GM12872 (cell line): ENCODE results near the gene ANO1.

Source experiments
- CTCF ChIP-seq: IDR thresholded peaks from 3 replicates; pipeline ENCODE4 v1.5.1; 2011; ENCODE audit warnings: low read depth, mild to moderate bottlenecking, low read length, moderate library complexity; ENCODE audit not compliant: insufficient read depth

Gene ANO1

DNA sequence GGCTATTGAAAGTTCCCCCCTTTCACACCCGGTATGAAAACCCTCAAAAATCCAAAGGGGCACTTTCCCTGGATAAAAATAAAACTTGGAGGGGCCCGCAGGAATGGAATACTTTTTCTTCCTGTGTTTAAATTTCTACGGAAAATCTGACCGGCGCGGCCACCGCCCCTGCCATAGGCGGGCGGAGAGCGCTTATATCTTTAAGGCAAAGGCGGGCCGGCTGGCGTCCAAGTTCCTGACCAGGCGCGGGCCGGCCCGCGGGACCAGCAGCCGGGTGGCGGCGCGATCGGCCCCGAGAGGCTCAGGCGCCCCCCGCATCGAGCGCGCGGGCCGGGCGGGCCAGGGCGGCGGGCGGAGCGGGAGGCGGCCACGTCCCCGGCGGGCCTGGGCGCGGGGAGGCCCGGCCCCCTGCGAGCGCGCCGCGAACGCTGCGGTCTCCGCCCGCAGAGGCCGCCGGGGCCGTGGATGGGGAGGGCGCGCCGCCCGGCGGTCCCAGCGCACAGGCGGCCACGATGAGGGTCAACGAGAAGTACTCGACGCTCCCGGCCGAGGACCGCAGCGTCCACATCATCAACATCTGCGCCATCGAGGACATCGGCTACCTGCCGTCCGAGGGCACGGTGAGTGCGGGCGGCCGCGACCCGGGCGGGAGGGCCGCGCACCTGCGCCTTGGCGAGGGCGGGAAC is at the start of gene ANO1:
ANO1 (plus strand) TSS at position 223 of the 686 bp plus-strand sequence; CDS start at position 513, 290 bp downstream.
- TF ChIP-seq CTCF: no peak

DNA sequence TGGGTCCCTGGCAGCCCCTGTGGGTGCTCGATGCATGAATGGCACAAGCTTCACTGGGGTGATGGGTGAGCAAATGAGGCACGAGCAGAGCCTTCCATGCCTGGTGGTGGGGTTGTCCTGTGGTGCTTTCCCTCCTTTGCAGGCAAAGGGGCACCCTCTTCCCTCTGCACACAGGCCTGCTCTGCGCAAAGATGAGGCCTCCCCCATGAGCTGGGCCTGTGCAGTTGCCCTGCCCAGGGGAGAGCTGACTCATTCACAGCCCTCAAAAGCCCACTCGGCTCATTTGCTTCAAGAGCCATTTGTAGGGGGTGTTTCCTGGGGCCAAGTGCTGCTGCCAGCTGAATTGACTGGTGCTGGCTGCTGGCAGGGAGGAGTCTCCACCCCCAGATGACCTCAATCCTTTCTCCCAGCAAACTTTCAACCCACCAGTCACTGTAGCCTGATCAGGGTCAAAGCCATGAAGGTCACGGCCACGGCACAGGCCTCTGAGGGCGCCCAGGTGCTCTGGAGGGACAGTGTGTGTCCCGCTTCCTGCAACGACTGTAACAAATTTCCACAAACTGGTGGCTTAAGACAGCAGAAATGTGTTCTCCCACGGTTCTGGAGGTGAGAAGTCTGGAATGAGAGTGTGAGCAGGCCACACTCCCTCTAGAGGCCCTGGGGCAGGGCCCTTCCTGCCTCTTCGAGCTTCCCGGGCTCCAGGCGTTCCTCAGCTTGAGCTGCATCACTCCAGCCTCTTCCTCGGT is 48.8 kb upstream of the ANO1 start:
- no peak for TF ChIP-seq CTCF

DNA sequence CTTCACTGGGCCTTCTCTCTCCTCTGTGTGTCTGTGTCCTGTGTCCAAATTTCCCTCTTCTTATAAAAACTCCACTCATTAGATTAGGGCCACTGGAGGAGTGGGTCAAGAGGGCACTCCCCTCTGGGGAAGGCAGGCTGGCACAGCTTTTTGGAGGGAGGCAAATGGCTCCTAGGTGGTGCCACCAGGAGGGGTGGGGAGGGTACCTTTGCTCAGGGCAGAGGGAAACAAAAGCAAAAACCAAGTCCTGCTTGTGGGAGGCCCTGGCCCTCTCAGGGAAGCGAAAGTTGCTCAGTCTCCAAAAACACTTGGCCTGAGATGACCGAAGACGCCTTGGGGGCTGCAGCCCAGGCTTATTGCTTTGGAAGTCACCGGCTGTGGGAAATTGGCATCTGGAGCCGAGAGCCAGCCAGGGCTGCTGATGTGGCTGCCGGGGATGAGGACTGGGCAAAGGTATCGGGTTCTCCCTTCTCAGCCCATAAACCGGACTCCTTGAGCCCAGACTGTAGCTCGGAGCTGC is 48.2 kb upstream of the ANO1 start:
- TF ChIP-seq CTCF: no peak

- TF ChIP-seq CTCF: no peak
Measured at GRCh38 chr11:70030412-70030811, 47.7 kb upstream of the ANO1 start.

DNA sequence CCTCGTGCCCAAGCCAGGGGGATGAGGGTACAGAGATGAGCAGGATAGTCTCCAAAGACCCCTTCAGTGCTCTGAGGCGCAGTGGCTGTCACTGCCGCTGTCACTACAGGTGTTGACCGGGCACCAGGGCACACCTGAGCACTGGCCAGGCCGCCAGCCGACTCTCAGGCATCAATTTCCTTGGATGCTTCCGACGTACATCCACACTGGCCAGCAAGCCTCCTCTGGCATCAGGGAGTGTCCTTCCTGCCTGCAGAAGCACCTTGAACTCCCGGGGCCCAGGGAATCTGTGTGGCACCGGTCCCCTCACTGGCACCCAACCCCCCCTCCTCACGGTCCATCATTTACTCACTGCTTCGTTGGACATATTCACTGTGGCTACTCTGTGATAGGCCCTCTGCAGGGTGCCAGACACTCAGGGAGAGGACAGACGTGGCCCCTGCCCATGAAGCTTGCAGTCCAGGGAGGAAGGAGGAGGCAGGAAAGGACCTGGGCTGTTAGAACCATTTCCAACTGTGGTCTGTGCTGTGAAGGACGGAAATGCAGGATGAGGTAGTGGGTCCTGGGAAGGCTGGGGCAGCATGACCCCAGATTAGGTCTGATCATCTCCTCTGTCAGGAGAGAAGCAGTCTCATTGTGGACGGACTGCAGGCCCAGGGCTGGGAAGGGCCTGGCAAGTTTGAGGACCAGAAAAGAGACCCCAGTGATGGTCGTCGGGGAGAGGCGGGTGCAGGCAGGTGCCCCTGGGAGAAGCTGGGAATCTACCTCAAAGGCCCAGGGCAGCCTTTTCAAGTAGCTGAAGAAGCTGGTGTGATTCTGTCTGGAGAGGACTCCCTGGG is 46.3 kb upstream of the ANO1 start:
- no peak for TF ChIP-seq CTCF

- no peak for TF ChIP-seq CTCF
Measured at GRCh38 chr11:70032470-70032795, 45.7 kb upstream of the ANO1 start.
